Endothelial cell (in vitro differentiated cells): ENCODE data around the gene ADAMTS15. TPM values are rescaled to one million over a fixed set of nuclear protein-coding genes. Genes with fewer than 3 reads are reported as not detected.
A peak's percentile ranks its signal among the peaks of the same experiment; 100 is the strongest.

Experiments used
- DNase-seq: peaks from one replicate; pipeline ENCODE4 v3.0.0; 2021; ENCODE audit warnings: low spot score
- H3K27ac Mint-ChIP-seq: one replicate; pipeline ENCODE4 v1.8.0; 2021; ENCODE audit warnings: mixed read lengths, inconsistent platforms; ENCODE audit not compliant: unreplicated experiment
- H3K27me3 Mint-ChIP-seq: one replicate; pipeline ENCODE4 v1.8.0; 2021; ENCODE audit warnings: mild to moderate bottlenecking, moderate library complexity, mixed read lengths, inconsistent platforms; ENCODE audit not compliant: unreplicated experiment
- H3K36me3 Mint-ChIP-seq: one replicate; pipeline ENCODE4 v1.8.0; 2021; ENCODE audit warnings: mild to moderate bottlenecking, low read depth, mixed read lengths, inconsistent platforms; ENCODE audit not compliant: unreplicated experiment
- H3K4me1 Mint-ChIP-seq: one replicate; pipeline ENCODE4 v1.8.0; 2021; ENCODE audit warnings: mild to moderate bottlenecking, mixed read lengths, inconsistent platforms; ENCODE audit not compliant: unreplicated experiment
- H3K4me3 Mint-ChIP-seq: one replicate; pipeline ENCODE4 v1.8.0; 2021; ENCODE audit warnings: mild to moderate bottlenecking, mixed read lengths, inconsistent platforms; ENCODE audit not compliant: unreplicated experiment
- H3K9me3 Mint-ChIP-seq: one replicate; pipeline ENCODE4 v1.8.0; 2021; ENCODE audit warnings: mixed read lengths, inconsistent platforms; ENCODE audit not compliant: unreplicated experiment
- CTCF ChIP-seq: fragments of 200-600 bp; sonication (generic); IDR thresholded peaks from one replicate; pipeline ENCODE4 v1.5.0; 2021; ENCODE audit warnings: antibody characterized with exemption; ENCODE audit not compliant: unreplicated experiment
- total RNA-seq: library from RNA; stranded (reverse); fragmentation: NEBNext Ultra II Directional; extraction: Animal tissue kit (Norgen Biotek cat#: 25700); gene quantifications from one replicate; pipeline ENCODE4 v1.2.1, GENCODE V29; 2021; ENCODE audit not compliant: unreplicated experiment

The ADAMTS15 gene
- total RNA-seq, 1 donor from 2014 or later = 4.9 TPM

GRCh38 chr11:130426223-130426836, 22.1 kb upstream of the ADAMTS15 start:
- Mint-ChIP-seq H3K9me3 (no peaks in the 10 kb centered on the region), H3K27me3 (peaks cover 23% of the 10 kb centered on the region), H3K4me3 (no peak overlapping the region), H3K36me3 (no peaks in the 10 kb centered on the region), H3K4me1 (peaks cover 13% of the 10 kb centered on the region), H3K27ac (no peak overlapping the region)
- no peak for DNase-seq
- TF ChIP-seq CTCF = no peak

DNA sequence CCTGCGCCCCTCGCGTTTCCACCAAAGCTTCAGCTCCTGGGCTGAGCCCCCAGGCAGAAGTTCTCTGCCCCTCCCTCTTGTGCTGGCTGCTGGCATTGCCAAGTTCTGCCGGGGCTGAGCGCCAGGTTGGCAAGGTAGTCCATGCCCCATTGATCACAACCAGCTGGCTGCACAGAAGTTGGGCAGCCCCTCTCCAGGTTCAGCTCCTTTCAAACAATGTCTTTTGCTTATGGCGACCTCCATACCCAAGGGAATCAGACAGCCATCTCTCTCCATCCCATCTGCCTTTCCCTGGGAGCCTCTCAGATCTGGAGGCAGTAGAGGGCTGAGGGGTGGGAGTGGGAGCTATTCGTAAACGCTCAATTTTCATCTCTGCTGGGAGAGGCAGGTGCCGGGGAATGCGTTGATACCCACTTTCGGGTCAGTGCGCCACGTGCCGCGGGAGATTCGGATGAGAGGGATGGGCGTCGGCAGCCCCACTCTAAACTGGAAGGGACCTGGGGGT, 21.6 kb upstream of the ADAMTS15 start:
- peaks cover 13% of the 10 kb centered on the region for H3K4me1 Mint-ChIP-seq
- no peak for DNase-seq
- no peaks in the 10 kb centered on the region for H3K9me3 Mint-ChIP-seq
- H3K36me3 Mint-ChIP-seq = no peaks in the 10 kb centered on the region
- no peak for TF ChIP-seq CTCF
- peaks cover 23% of the 10 kb centered on the region for H3K27me3 Mint-ChIP-seq
- peak overlapping the region; percentile 76 for H3K4me3 Mint-ChIP-seq
- no peak overlapping the region for H3K27ac Mint-ChIP-seq

GRCh38 chr11:130427581-130428315, 20.7 kb upstream of the ADAMTS15 start:
- H3K27me3 Mint-ChIP-seq = peaks cover 23% of the 10 kb centered on the region
- H3K36me3 Mint-ChIP-seq = no peaks in the 10 kb centered on the region
- peak overlapping the region; percentile 76 for H3K4me3 Mint-ChIP-seq
- peaks cover 13% of the 10 kb centered on the region for H3K4me1 Mint-ChIP-seq
- H3K27ac Mint-ChIP-seq = no peak overlapping the region
- DNase-seq = peak; percentile 56
- no peak for TF ChIP-seq CTCF
- H3K9me3 Mint-ChIP-seq = no peaks in the 10 kb centered on the region

GRCh38 chr11:130428316-130429119, 19.9 kb upstream of the ADAMTS15 start, which contains the start of gene ADAMTS8:
Gene ADAMTS8 (minus strand): TSS chr11:130428609. CDS start chr11:130428286, 323 bp downstream.
- H3K27me3 Mint-ChIP-seq = peaks cover 21% of the 10 kb centered on the region
- H3K4me3 Mint-ChIP-seq = peak within 1 kb of the TSS; percentile 88
- no peak within 1 kb of the TSS for H3K27ac Mint-ChIP-seq
- H3K4me1 Mint-ChIP-seq = peaks cover 13% of the 10 kb centered on the region
- no peak for TF ChIP-seq CTCF
- H3K9me3 Mint-ChIP-seq = no peaks in the 10 kb centered on the region
- DNase-seq = peak; percentile 22
- no peaks in the 10 kb centered on the region for H3K36me3 Mint-ChIP-seq
